Activated CD8-positive, alpha-beta memory T cell treated with anti-CD3 and anti-CD28 coated beads for 1 hour (primary cell): ENCODE results near the gene ZFYVE28.

Experiments used
- DNase-seq, 2 donors: peaks; one replicate each; pipeline ENCODE4 v3.0.0-alpha.2; 2020; ENCODE audit warnings: low read depth in 1 of 2; ENCODE audit errors: extremely low read depth in 1 of 2

Gene ZFYVE28

GRCh38 chr4:2356123-2357069, 62.0 kb downstream of the ZFYVE28 start:
- DNase-seq: no peak

- DNase-seq: no peak
Measured at GRCh38 chr4:2354760-2355159, 63.7 kb downstream of the ZFYVE28 start.

DNA sequence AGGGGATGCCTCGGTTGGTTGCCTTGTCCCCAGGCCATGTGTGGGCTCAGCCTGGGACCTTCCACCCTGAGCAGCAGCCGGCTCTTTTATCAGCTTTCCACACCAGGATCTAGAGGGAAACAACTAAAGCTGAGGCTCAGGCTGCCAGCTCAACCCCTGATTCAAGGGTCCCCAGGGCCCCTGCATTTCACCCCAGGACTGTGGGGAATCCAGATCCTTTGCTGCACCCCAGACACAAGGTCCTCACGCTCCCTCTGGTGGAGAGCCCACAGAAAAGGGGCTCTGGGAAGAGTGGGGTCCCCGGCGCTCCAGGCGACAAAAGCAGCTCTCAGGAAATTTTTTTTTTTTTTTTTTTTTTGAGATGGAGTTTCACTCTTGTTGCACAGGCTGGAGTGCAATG, 64.3 kb downstream of the ZFYVE28 start:
- no peak for DNase-seq

- no peak for DNase-seq
Measured at GRCh38 chr4:2353222-2354107, 65.0 kb downstream of the ZFYVE28 start.

GRCh38 chr4:2352729-2353221, 65.7 kb downstream of the ZFYVE28 start:
- no peak for DNase-seq

DNA sequence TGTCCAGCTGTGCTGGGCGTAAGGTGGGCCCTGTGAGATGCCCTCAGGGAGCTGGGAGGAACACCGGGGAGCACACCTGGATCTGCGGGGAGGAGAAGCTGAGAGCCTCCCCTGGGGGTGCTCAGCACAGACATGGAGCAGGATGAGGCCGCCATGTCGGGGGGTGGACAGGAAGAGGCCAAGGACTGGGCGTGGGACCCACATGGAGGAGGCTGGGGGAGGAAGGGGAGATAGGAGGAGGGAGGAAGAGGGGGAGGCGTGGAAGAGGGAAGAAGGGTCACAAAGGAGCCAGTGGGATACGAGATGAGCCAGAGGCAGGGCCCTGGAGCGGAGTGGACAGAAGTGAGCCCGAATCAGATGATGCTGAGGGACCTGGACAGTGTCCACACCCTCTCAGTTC, 66.3 kb downstream of the ZFYVE28 start:
- no peak for DNase-seq

- no peak for DNase-seq
Measured at GRCh38 chr4:2350982-2351381, 67.5 kb downstream of the ZFYVE28 start.

GRCh38 chr4:2348786-2349185, 69.7 kb downstream of the ZFYVE28 start:
- DNase-seq: no peak

DNA sequence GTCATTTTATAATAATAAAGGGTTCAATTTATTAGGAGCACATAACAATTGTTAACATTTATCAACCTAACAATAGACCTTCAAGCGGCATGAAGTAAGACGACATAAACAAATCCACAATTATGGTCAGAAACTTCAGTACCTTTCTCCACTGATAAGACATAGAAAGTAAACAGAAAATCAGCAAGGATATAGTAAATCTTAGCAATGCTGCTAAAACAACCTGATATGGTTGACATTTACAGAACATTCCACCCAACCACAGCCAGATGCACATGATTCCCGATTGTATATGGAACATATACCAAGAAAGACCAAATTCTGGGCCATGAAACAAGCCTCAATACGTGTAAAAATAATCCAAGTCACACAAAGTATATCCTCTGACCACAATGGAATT, 71.3 kb downstream of the ZFYVE28 start:
- DNase-seq: no peak

DNA sequence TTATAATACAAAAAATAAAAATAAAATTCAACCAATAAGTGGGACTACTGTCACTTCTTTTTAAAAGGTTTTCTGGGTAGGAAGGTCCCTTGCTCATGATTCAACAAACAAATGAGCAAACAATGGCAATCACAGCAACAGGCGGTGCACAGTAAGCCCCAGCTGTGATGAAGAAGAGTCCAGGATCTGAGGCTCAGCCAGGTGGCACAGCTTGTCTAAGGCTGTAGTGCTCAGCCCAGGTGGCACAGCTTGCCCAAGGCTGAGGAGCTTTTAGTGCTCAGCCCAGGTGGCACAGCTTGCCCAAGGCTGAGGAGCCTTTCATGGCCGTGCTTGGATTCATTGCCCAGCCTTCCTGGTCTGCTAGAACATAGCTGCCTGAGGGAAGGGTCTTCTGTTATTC, 75.0 kb downstream of the ZFYVE28 start:
- DNase-seq: no peak

DNA sequence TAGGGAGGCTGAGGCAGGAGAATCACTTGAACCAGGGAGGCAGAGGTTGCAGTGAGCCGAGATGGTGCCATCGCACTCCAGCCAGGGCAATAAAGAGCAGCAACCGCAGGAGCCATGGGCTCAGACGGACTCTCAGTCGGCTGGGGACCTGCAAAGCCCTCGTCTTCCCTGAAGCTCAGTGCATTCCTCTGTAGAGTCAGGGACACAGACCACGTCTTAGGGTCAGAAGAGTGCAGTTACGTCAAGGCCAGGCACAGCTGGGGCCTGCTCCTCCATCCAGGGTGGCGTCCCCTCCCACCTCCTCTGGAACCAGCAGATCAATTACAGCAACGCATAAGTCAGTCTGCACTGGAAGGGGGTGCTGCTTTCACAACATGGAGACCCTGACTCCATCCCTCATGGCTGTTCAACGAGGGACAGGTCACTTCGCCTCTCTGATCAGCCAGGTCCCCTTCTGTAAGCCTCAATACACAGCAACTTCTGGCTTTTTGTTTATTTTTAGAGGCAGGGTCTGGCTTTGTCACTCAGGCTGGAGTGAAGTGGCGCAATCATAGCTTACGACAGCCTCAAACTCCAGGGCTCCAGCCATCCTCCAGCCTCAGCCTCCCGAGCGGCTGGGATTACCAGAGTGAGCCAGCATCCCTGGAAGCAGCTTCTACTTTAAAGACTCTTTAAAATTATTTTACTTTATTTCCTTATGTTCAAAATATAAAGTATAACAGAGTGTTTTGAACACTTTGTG, 76.4 kb downstream of the ZFYVE28 start:
- DNase-seq: no peak

DNA sequence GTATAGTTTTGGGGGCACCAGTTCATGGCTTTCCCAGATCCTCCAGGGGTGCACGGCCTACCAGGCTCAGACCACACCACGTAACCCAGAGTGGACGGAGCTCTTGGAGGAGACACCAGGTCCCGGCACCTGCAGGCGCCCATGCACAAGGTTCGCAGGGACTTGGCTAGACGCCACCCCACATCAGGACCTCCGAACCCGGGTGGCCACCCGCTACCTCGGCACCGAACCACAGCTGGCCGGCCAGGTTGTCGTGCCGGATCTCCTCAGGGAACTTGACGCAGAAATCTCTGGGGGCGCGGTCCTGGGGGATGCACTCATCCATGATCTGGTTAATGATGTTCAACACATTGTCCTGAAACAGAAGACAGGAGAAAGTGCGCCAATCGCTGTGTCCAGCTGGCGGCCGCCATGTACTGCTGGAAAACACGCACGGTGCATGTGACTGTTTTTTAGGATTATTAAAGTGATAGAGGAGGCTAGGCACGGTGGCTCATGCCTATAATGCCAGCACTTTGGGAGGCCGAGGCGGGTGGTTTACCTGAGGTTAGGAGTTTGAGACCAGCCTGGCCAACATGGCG, 77.1 kb downstream of the ZFYVE28 start:
- DNase-seq: no peak

- no peak for DNase-seq
Measured at GRCh38 chr4:2340272-2341061, 78.0 kb downstream of the ZFYVE28 start.

DNA sequence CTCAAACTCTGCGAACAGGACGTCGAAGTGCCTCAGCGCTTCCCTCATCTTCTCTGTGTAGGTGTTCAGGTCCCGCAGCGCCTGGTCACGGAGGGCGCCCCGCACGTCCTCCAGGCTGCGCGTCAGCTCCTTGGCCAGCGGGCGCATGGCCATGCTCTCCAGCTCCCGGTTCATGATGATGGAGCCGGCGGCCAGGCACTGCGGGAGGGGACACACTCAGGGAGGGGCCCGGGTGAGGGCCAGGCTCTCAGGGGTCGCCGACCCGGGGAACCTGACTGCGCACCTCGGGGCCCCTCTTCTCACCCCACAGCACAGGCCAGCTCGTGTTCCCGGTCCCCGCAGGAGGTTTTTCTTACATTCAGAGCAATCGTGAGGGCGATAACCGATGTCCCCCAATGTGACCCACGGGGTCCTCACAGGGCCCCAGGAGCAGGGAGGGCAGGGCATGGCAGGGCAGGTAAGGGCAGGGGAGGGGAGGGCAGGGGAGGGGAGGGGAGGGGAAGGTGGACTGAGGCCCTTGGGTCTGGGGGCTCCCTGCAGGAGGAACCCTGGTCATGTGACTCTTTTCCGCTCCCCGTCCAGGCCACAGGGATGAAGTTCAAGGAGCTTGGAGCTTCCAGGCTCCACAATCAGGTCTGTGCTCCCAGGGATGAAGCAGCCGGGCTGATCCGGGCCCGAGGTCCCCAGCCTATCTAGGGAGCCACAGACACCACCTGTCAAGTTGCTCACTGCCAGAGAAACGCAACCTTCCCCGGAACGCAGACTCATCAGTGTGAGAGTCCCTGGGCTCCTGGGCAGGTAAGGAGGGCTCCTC, 78.8 kb downstream of the ZFYVE28 start:
- DNase-seq: no peak

- DNase-seq: no peak
Measured at GRCh38 chr4:2338754-2339457, 79.5 kb downstream of the ZFYVE28 start.

DNA sequence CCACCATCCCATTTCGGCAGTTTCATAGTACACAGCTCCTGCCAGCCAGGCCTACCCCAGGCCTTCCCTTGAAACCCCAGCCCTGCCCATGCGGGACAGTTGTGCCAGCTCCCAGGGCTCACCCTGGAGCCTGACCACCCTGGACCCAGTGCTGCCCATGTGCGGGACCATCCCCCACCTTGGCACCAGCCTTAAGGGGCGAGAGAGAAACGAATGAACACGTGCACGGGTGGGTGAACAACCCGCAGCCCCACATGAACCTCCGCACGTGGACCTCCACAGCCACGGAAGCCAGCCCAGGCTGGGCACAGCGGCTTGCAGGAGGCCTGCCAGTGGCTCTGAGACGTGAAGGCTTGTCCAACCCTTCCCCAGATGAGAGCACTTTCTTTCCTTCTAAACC, 80.5 kb downstream of the ZFYVE28 start:
- DNase-seq: no peak

DNA sequence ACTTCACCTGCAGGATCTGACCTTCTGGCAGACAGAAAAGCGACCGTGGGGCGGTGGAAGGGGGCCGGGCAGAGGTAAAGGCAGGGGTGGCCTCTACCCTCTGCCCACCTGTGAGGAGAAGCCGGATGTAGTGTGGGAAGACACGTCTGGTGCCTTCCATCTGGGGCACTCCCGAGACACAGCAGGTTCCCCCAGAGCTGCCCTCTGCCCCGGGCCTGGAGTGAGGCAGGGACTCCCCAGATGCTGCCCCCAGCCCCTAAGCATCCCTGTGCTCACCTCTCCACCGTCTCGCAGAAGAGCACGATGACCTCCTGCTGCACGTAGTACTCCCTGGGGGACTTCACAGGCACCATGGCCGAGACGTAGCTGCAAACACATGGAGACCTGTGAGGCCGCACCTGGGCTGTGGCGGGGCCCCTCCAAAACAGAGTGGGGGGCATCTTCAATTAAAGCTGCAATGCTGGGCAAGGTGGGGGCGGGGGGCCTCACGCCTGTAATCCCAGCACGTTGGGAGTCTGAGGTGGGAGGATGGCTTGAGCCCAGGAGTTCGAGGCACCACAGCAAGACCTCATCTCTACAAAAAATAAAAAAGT, 81.2 kb downstream of the ZFYVE28 start:
- no peak for DNase-seq

GRCh38 chr4:2336659-2337058, 81.8 kb downstream of the ZFYVE28 start:
- DNase-seq: no peak
